ENCODE results near the gene POLE4.

The POLE4 gene

DNA sequence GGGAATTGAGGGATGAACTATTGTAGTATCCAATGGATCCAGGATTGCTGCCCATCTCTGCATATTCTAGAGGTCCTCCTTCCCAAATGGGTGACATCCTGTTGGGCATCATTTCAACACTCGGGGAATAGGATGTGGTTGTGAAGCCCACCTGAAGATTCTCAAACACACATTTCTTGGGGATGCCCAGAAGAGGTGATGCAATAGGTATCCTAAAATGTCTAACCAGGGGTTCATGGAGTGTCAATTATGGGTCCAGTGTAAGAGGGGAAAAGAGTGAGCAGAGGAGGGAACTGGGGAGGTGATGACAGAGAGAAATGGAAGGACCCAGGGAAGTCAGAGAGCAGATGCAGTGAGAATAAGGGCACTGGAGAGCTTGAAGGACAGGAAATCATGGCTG lies 52.1 kb downstream of the POLE4 start:
- TF ChIP-seq, protein P1, sequence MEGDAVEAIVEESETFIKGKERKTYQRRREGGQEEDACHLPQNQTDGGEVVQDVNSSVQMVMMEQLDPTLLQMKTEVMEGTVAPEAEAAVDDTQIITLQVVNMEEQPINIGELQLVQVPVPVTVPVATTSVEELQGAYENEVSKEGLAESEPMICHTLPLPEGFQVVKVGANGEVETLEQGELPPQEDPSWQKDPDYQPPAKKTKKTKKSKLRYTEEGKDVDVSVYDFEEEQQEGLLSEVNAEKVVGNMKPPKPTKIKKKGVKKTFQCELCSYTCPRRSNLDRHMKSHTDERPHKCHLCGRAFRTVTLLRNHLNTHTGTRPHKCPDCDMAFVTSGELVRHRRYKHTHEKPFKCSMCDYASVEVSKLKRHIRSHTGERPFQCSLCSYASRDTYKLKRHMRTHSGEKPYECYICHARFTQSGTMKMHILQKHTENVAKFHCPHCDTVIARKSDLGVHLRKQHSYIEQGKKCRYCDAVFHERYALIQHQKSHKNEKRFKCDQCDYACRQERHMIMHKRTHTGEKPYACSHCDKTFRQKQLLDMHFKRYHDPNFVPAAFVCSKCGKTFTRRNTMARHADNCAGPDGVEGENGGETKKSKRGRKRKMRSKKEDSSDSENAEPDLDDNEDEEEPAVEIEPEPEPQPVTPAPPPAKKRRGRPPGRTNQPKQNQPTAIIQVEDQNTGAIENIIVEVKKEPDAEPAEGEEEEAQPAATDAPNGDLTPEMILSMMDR (IDR thresholded peaks at IDR 0.05; ENCODE audit: unreplicated experiment in 3 of 3): no peak
- H3K36me3 Mint-ChIP-seq (ENCODE audit: low read depth): no peaks in the 10 kb centered on the region
- H3K27ac Mint-ChIP-seq: no peak overlapping the region
- no peak overlapping the region for H3K4me3 Mint-ChIP-seq
- H3K4me1 Mint-ChIP-seq: peaks cover 6% of the 10 kb centered on the region
- H3K9me3 Mint-ChIP-seq: peaks cover 7% of the 10 kb centered on the region
- H3K27me3 Mint-ChIP-seq (ENCODE audit: low read depth): peaks cover 4% of the 10 kb centered on the region

DNA sequence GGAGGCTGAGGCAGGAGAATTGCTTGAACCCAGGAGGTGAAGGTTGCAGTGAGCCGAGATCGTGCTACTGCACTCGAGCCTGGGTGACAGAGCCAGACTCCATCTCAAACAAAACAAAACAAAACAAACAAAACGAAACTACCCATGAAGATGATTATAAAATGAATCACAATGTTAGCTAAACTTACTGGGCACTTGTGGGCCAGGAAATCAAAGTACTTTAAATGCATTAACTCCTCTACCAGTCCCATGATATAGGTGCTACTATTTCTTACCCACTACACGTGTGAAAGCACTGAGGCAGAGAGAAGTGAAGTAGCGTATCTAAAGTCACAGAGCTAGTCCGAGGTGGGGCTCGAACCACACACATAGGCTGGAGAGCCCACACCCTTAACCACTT lies 53.6 kb downstream of the POLE4 start:
- Mint-ChIP-seq H3K27ac (no peak overlapping the region), H3K9me3 (peaks cover 9% of the 10 kb centered on the region), H3K27me3 (ENCODE audit: low read depth) (peaks cover 4% of the 10 kb centered on the region), H3K36me3 (ENCODE audit: low read depth) (no peaks in the 10 kb centered on the region), H3K4me3 (no peak overlapping the region), H3K4me1 (peaks cover 6% of the 10 kb centered on the region)
- TF ChIP-seq, protein P1 (IDR thresholded peaks at IDR 0.05; ENCODE audit: unreplicated experiment in 3 of 3): no peak

DNA sequence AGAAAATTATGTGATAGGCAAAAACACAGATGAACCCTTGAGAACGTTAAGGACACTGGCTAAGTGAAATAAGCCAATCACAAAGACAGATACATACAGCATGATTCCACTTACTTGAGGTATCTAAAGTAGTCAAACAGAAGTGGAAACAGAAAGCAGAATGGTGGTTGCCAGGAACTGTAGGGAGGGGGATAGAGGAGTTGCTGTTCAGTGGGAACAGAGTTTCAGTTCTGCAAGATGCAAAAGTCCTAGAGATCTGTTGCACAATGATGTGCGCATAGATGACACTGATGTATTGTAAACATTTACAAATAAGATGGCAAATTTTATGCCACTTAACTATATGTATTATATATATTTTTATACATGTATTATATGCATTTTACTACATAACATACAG lies 59.7 kb downstream of the POLE4 start:
- H3K4me1 Mint-ChIP-seq: no peaks in the 10 kb centered on the region

More for the DNA sequence above, 59.7 kb downstream of the POLE4 start:
- H3K36me3 Mint-ChIP-seq (ENCODE audit: low read depth): no peaks in the 10 kb centered on the region
- no peaks in the 10 kb centered on the region for H3K27me3 Mint-ChIP-seq (ENCODE audit: low read depth)
- no peak overlapping the region for H3K4me3 Mint-ChIP-seq
- peaks cover 9% of the 10 kb centered on the region for H3K9me3 Mint-ChIP-seq
- H3K27ac Mint-ChIP-seq: no peak overlapping the region
- TF ChIP-seq, protein P1 (IDR thresholded peaks at IDR 0.05; ENCODE audit: unreplicated experiment in 3 of 3): no peak
